Smooth muscle cell of the pulmonary artery (primary cell): ENCODE measurements around the gene LAD1. TPM values are rescaled to one million over a fixed set of nuclear protein-coding genes. Genes with fewer than 3 reads are reported as not detected.

Experiments used
- total RNA-seq: library from RNA; depleted of rRNA; stranded (reverse); fragments of >200 nt; gene quantifications from 2 replicates; pipeline ENCODE4 v1.2.3, GENCODE V29; 2014

The LAD1 gene, protein sequence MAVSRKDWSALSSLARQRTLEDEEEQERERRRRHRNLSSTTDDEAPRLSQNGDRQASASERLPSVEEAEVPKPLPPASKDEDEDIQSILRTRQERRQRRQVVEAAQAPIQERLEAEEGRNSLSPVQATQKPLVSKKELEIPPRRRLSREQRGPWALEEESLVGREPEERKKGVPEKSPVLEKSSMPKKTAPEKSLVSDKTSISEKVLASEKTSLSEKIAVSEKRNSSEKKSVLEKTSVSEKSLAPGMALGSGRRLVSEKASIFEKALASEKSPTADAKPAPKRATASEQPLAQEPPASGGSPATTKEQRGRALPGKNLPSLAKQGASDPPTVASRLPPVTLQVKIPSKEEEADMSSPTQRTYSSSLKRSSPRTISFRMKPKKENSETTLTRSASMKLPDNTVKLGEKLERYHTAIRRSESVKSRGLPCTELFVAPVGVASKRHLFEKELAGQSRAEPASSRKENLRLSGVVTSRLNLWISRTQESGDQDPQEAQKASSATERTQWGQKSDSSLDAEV
- 0.07 TPM in 1 of 2 replicates, not detected in the other for total RNA-seq

DNA sequence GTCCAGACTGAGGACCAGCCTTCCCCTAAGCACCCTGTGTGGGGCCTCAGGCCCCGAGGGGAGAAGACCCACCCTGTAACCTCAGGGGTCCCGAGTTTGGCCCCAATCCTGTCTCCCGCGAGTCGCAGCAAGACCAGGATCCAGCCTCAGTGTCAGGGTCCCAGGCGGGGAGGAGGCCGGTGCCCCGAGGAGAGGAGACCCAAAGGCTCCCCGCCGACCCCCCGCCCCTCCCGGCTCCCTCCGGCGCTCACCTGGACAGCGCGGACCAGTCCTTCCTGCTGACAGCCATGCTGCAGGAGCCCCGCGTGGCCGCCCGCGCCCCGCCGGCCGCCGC is at the start of gene LAD1:
LAD1 (minus strand) TSS at position 307 of the 334 bp plus-strand sequence; CDS start at position 289, 18 bp downstream.

DNA sequence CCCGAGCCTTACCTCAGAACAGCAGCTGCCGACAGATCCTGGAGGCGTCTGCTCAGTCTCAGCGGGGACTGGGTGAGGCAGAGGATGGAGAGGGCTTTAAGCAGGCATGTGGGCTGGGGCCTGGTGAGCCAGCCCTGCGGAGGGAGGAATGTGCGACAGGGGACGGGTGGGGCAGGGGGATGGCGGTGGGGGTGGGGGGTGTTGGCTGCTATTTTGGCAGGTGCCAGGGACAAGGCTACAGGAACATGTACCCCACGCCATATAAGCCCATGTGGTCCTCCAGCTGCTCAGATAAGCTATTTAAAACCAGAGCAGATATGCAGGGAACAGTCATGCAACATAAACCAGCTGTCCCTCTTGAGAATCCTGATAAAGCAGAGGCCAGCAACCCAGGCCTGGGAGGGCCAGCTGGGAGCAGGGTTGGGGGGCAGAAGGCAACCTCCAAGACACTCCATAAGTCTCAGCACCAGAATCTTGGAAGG is 21.5 kb downstream of the LAD1 start, which contains the start of gene TNNT2:
TNNT2 (minus strand) TSS at position 70 of the 482 bp plus-strand sequence. CDS start 4,426 bp downstream, outside the sequence.

Other genes with a start within 250 kb of the LAD1 start
- 66.0 and 78.4 TPM in 2 replicates for gene TMEM9, start 244.8 kb downstream of the LAD1 start, total RNA-seq
- 0.07 TPM in 1 of 2 replicates, not detected in the other for gene IGFN1, start 208.5 kb downstream of the LAD1 start, total RNA-seq
- gene PKP1, start 115.8 kb downstream of the LAD1 start, total RNA-seq = 0.13 and 0.30 TPM in 2 replicates
- under 0.01 TPM in 1 of 2 replicates, not detected in the other for gene TNNT2, start 21.6 kb downstream of the LAD1 start, total RNA-seq
- 0.03 TPM in 1 of 2 replicates, not detected in the other for gene TNNI1, start 22.4 kb upstream of the LAD1 start, total RNA-seq
- gene PHLDA3, start 69.9 kb upstream of the LAD1 start, total RNA-seq = 94.6 and 176 TPM in 2 replicates
- gene CSRP1, start 107.8 kb upstream of the LAD1 start, total RNA-seq = 424 and 452 TPM in 2 replicates
- 89.2 and 115 TPM in 2 replicates for gene NAV1, start 139.8 kb upstream of the LAD1 start, total RNA-seq